Measurements from ENCODE around the gene SPTAN1.
"Not testable (repeated sequence)": the region's sequence is repeated elsewhere in the genome, so short reads cannot be mapped to it uniquely, and the experiment has no call there.

DNA sequence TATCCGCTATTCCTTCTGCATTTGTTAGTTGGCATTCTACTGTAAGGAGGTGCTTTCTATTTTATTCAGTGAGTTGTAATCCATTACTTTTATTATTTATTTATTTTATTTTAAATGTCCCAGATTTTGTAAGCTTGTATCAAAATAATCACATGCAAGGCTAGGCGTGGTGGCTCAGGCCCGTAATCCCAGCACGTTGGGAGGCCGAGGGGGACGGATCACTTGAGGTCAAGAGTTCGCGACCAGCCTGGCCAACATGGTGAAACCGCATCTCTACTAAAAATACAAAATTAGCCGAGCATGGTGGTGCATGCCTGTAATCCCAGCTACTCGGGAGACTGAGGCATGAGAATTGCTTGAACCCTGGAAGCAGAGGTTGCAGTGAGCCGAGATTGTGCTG, 46.5 kb upstream of the SPTAN1 start:
- not testable (repeated sequence) for TF ChIP-seq POLR2A (IDR thresholded peaks at IDR 0.05; ENCODE audit: low read depth, low read length); GATA2 (IDR thresholded peaks at IDR 0.05; ENCODE audit: insufficient read depth, insufficient read length, low read depth, low read length)
- TF ChIP-seq, protein P1, sequence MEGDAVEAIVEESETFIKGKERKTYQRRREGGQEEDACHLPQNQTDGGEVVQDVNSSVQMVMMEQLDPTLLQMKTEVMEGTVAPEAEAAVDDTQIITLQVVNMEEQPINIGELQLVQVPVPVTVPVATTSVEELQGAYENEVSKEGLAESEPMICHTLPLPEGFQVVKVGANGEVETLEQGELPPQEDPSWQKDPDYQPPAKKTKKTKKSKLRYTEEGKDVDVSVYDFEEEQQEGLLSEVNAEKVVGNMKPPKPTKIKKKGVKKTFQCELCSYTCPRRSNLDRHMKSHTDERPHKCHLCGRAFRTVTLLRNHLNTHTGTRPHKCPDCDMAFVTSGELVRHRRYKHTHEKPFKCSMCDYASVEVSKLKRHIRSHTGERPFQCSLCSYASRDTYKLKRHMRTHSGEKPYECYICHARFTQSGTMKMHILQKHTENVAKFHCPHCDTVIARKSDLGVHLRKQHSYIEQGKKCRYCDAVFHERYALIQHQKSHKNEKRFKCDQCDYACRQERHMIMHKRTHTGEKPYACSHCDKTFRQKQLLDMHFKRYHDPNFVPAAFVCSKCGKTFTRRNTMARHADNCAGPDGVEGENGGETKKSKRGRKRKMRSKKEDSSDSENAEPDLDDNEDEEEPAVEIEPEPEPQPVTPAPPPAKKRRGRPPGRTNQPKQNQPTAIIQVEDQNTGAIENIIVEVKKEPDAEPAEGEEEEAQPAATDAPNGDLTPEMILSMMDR (IDR thresholded peaks at IDR 0.05; ENCODE audit: extremely low read depth in 1 of 2, insufficient read depth in 1 of 2, low read depth in 1 of 2, low read length in 2 of 2): not testable (repeated sequence)
- TF ChIP-seq, protein P2, sequence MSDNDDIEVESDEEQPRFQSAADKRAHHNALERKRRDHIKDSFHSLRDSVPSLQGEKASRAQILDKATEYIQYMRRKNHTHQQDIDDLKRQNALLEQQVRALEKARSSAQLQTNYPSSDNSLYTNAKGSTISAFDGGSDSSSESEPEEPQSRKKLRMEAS (IDR thresholded peaks at IDR 0.05; ENCODE audit: insufficient read depth, insufficient read length): not testable (repeated sequence)

Data from endothelial cell of umbilical vein (primary cell).